ENCODE results near the gene PANK4.
"Not testable (repeated sequence)": the region's sequence is repeated elsewhere in the genome, so short reads cannot be mapped to it uniquely, and the experiment has no call there.

Gene PANK4

DNA sequence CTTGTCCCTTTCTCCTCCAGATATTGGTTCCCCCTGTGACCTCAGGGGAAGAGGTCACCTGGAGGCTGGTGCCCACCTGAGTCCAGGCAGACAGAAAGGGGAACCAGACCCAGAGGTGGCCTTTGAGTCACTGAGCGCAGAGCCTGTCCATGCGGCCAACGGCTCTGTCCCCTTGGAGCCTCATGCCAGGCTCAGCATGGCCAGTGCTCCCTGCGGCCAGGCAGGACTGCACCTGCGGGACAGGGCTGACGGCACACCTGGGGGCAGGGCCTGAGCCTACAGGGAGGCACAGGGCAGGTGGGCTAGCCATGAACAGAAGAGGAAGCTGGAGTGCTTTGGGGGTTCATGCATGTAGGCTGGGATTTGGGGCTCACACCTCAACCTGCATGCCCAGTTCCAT is 32.5 kb upstream of the PANK4 start:
- DNase-seq (ENCODE audit: low read depth): no peak

- DNase-seq (ENCODE audit: low read depth): no peak
These were observed 32.0 kb upstream of the PANK4 start for GRCh38 chr1:2558420-2558819.

- no peak for DNase-seq (ENCODE audit: low read depth)
These were observed 31.3 kb upstream of the PANK4 start for GRCh38 chr1:2557482-2558400.

DNA sequence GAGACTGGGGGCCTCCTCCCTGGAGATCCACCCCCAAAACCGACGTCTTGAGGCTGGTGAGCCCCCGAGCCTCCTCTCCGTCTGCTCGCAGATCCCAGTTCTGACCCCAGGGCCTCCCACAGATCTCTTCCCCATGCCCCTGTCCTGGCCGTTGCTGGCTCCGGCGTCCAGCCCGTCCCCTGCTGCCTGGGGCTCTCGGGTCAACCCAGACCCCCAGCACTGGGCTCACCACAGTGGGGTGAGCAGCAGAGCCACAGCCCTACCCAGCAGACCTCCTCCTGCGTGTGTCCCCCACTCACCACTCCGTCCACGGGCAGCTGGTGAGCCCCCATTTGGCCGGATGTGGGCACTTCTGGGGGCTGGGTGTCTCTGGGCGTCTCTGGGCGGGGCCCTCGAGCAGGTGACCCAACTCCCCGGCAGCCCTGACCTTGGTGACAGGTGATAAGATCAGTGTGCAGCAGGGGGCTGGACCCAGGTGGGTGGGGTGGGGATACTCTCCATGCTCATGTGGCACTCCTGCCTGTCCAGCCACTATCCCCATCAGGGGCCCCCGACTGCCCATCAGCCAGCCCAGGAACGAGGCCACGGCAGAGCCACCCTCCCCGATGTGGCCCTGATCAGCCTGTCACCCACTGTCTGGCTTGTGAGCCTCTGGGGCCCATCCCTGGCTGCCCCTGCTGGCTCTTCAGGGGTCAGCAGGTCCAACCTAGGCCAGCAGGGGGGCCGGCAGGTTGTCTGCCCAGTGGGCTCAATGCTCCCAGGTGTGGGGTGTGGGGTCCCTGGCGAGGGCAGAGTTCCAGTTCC is 30.5 kb upstream of the PANK4 start:
- no peak for DNase-seq (ENCODE audit: low read depth)

GRCh38 chr1:2556277-2556677 is 29.9 kb upstream of the PANK4 start, which contains the start of gene TNFRSF14:
Gene TNFRSF14, plus strand, starts transcription at chr1:2556371. Its CDS starts 294 bp downstream, at chr1:2556665.
- peak; percentile 54 for DNase-seq (ENCODE audit: low read depth)

GRCh38 chr1:2555634-2556276 is 29.4 kb upstream of the PANK4 start:
- peak; percentile 55 for DNase-seq (ENCODE audit: low read depth)

DNA sequence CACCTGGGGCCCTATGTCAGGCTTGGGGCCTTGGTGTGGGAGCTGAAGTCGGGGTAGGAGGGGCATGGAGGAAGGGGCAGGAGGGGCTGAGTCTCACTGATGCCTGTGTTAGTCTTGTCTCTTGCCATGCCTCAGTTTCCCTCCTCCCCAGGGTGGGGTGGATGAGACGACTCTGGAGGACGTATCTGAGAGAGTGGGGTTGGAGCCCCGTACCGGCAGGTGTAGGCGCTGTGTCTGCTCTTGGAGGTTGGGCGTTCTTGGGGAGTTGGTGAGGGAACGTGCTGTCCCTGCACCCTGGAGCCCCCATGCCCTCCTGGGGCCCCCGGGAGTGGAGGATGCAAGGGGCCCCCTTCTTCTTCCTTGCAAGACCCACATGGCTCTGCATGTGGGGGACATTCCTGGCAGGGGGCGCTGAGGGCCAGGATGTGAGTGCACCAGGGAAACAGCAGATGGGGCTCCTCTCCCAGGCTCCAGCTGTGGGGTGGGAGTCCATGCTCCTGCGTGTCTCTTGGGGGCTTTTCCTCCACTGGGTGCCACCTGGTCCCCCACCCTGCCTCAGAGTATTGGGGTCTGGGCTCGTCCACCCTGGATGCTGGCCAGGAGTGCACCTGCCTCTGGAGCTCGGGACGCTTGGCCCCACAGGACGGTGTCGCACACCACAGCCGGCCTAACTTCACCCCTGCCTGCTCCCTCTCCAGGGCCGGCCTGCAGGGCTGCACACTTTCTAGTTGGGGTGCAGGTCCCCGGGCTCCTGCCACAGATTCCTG is 28.4 kb upstream of the PANK4 start:
- DNase-seq (ENCODE audit: low read depth): peak; percentile 51

GRCh38 chr1:2553871-2554620 is 27.6 kb upstream of the PANK4 start:
- DNase-seq (ENCODE audit: low read depth): no peak

- not testable (repeated sequence) for DNase-seq (ENCODE audit: low read depth)
These were observed 26.7 kb upstream of the PANK4 start for GRCh38 chr1:2553076-2553475.

DNA sequence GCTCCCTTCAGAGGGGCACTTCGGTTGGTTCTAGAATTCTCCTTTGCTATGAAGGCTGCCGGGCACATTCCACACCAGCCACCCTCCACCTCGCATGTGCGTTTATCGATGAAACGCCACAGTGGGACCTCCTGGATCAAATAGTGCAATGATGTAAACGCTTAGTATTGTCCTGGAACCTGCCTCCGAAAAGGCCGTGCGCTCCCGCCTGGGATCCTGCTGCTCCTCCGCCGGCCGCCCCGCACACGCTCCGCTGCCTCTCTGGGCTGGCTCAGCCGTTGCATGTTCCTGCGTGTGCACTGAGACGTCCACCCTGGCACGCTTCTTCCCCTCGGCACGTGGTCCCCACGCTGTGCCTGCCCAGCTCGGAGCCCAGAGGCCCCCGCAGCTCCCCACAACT is 25.8 kb upstream of the PANK4 start:
- DNase-seq (ENCODE audit: low read depth): no peak

DNA sequence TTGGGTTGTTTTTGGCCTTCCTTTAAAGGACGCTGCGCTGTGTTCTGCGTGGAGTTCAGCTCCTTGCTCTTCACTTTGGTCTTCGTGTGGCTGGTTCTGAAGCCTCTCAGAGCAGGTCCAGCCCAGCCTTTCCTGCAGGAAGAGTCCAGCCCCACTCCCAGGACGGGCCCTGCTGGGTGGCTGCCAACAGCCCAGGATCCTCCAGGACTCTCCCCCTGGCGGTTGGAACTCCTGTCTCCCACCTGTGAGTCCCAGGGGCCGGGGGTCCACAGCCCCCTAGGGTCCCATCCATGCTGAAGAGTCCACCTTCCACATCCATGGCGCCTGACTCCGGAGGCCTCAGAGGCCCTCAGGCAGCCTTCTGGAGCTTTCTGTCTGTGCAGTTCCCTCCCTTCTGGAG is 25.1 kb upstream of the PANK4 start:
- DNase-seq (ENCODE audit: low read depth): not testable (repeated sequence)

DNA sequence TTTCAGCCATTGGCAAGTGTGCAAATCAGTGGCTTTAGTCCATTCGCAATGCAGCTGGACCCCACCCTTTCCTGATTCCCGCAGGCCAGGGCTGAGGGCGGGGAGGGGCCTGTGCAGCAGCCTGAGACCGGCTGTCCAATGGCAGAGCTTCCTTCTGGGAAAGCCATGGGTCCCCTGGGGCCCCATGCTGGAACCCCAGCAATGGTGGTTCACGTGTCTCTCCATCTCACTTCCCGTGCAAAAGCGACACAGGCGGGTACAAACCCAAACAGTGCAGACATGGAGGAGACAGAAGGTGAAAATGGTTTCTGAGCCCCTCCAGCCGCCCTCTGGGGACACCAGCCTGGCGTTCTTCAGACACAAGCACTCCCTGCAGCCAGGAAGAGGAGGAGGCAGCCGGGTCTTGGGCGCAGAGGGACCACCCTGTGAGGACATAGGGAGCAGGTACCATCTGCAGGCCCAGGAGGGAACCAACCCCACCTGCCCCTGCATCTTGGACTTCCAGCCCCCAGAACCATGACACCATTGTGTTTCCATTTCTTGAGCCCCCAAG is 24.0 kb upstream of the PANK4 start:
- DNase-seq (ENCODE audit: low read depth): not testable (repeated sequence)

- not testable (repeated sequence) for DNase-seq (ENCODE audit: low read depth)
These were observed 23.1 kb upstream of the PANK4 start for GRCh38 chr1:2549367-2550029.

DNA sequence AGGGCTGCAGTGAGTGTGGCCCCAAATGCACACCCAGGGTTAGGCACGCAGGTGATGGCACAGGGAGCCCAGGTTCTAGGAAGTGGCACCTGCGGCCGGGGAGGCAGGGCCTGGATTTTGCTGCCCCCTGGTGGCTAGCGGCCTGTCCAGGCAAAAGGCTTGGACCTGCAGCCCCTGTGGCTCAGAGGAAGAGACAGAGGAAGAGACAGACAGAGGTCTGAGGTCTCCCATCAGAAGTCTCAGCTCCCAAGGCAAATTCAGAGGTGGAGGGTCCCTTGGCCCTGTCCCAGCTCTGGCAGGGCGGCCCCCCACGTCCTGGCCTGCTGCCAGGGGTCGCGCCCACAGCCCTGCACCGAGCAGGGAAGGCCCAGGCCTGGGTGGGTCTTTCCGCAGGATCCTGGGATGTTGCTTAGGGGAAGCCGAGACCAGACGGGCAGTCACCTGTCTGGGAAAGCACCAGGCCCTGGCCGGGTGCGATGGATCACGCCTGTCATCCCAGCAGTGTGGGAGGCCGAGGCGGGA is 21.7 kb upstream of the PANK4 start:
- peak; percentile 81 for DNase-seq (ENCODE audit: low read depth)

- DNase-seq (ENCODE audit: low read depth): no peak
These were observed 21.0 kb upstream of the PANK4 start for GRCh38 chr1:2547210-2548067.

DNA sequence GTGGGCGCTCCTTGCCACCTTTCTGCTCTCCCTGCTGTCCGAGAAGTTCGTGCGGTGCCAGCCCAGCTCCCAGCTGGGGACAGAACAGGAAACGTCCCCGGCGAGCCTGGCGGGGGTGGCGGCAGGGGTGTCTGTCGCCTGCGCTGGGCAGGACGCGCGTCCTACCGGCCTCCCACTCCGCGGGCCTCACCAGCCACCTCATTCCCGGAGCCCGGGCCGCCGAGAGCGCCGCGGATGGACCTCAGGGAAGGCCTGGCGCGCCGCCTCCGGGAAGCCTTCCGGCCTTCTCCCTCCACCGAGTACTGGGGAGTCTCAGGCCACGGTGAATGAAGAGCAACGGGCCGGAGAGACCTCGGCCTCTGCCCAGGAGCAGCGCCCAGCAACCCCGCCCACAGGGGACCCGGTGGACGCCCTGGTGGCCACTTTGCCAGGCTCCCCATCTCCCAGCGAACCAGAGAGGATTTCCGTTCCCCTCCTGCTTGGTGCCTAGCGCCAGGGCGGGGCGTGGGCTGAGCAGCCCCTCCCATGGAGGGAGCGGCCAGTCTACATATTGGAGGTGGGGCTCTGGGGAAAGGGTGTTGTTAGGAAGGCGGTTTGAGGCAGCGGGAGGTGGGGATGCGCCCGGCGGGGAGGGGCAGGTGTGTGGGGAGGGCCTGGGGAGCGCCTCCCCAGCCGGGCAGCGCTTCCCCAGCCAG is 20.3 kb upstream of the PANK4 start:
- peak; percentile 75 for DNase-seq (ENCODE audit: low read depth)

- peak; percentile 84 for DNase-seq (ENCODE audit: low read depth)
These were observed 19.5 kb upstream of the PANK4 start for GRCh38 chr1:2545754-2546514.
